ENCODE data around the gene NRIP3.
"Not testable (repeated sequence)": the region's sequence is repeated elsewhere in the genome, so short reads cannot be mapped to it uniquely, and the experiment has no call there.

The NRIP3 gene

GRCh38 chr11:8937159-8937558 lies 66.6 kb downstream of the NRIP3 start:
- Histone ChIP-seq H3K4me2 (ENCODE audit: low read length) (no peak overlapping the region), H3K4me1 (ENCODE audit: control insufficient read depth, low read length) (no peaks in the 10 kb centered on the region), H4K20me1 (ENCODE audit: control insufficient read depth, insufficient read depth, low read depth, low read length) (no peaks in the 10 kb centered on the region), H3K9me3 (ENCODE audit: control insufficient read depth, insufficient read depth, low read length) (no peaks in the 10 kb centered on the region), H3F3A (ENCODE audit: control insufficient read depth, insufficient read depth) (no peaks in the 10 kb centered on the region), H3K79me2 (ENCODE audit: control insufficient read depth, low read length) (no peaks in the 10 kb centered on the region), H3K9me2 (replicated peaks; ENCODE audit: control insufficient read depth, low read length) (no peaks in the 10 kb centered on the region), H3K4me3 (ENCODE audit: low read length) (no peak overlapping the region), H3K27ac (ENCODE audit: low read depth, low read length) (no peak overlapping the region), H3K27me3 (ENCODE audit: control insufficient read depth, low read length) (peaks cover 20% of the 10 kb centered on the region), H3K36me3 (ENCODE audit: control insufficient read depth, low read length) (no peaks in the 10 kb centered on the region)
- TF ChIP-seq CTCF (IDR thresholded peaks at IDR 0.05; ENCODE audit: low read depth, low read length, poor library complexity, severe bottlenecking) (no peak), EZH2phosphoT487 (IDR thresholded peaks at IDR 0.05; ENCODE audit: borderline replicate concordance, low read length) (no peak)

- not testable (repeated sequence) for H3K4me2 ChIP-seq (ENCODE audit: low read length); H3F3A ChIP-seq (ENCODE audit: control insufficient read depth, insufficient read depth); H3K4me3 ChIP-seq (ENCODE audit: low read length); H3K27me3 ChIP-seq (ENCODE audit: control insufficient read depth, low read length); H3K27ac ChIP-seq (ENCODE audit: low read depth, low read length); H4K20me1 ChIP-seq (ENCODE audit: control insufficient read depth, insufficient read depth, low read depth, low read length); H3K36me3 ChIP-seq (ENCODE audit: control insufficient read depth, low read length); H3K79me2 ChIP-seq (ENCODE audit: control insufficient read depth, low read length); H3K9me2 ChIP-seq (replicated peaks; ENCODE audit: control insufficient read depth, low read length); H3K4me1 ChIP-seq (ENCODE audit: control insufficient read depth, low read length); H3K9me3 ChIP-seq (ENCODE audit: control insufficient read depth, insufficient read depth, low read length)
Observed at GRCh38 chr11:8935789-8936188, 68.0 kb downstream of the NRIP3 start.

GRCh38 chr11:8934742-8935488 lies 68.9 kb downstream of the NRIP3 start:
- Histone ChIP-seq H3K4me3 (ENCODE audit: low read length) (no peak overlapping the region), H3K27ac (ENCODE audit: low read depth, low read length) (no peak overlapping the region), H3K4me2 (ENCODE audit: low read length) (no peak overlapping the region)

More at GRCh38 chr11:8934742-8935488, 68.9 kb downstream of the NRIP3 start:
- Histone ChIP-seq H3K36me3 (ENCODE audit: control insufficient read depth, low read length) (no peaks in the 10 kb centered on the region), H3K27me3 (ENCODE audit: control insufficient read depth, low read length) (no peaks in the 10 kb centered on the region), H3K79me2 (ENCODE audit: control insufficient read depth, low read length) (no peaks in the 10 kb centered on the region), H3F3A (ENCODE audit: control insufficient read depth, insufficient read depth) (no peaks in the 10 kb centered on the region), H3K9me2 (replicated peaks; ENCODE audit: control insufficient read depth, low read length) (no peaks in the 10 kb centered on the region), H3K4me1 (ENCODE audit: control insufficient read depth, low read length) (no peaks in the 10 kb centered on the region), H4K20me1 (ENCODE audit: control insufficient read depth, insufficient read depth, low read depth, low read length) (no peaks in the 10 kb centered on the region), H3K9me3 (ENCODE audit: control insufficient read depth, insufficient read depth, low read length) (no peaks in the 10 kb centered on the region)
- TF ChIP-seq CTCF (IDR thresholded peaks at IDR 0.05; ENCODE audit: low read depth, low read length, poor library complexity, severe bottlenecking) (no peak), EZH2phosphoT487 (IDR thresholded peaks at IDR 0.05; ENCODE audit: borderline replicate concordance, low read length) (no peak)

Data from DOHH2 (cell line).